Caco-2 (cell line): ENCODE measurements around the gene TMEFF2. TPM values are rescaled to one million over a fixed set of nuclear protein-coding genes. Genes with fewer than 3 reads are reported as not detected.

ENCODE experiments used
- BruUV-seq: library from RNA; stranded (reverse); fragments of 400-500 nt; replicated peaks from 2 replicates; lab custom pipeline; 2021; lab: Mats Ljungman, UMichigan
- CTCF ChIA-PET: fragments of 300-600 bp; sonication (Branson Sonifier 250); formaldehyde crosslinking; loops from one replicate; lab custom pipeline; 2022; ENCODE audit warnings: antibody characterized with exemption; lab: Charles Lee
- POLR2A ChIA-PET: fragments of 300-600 bp; sonication (Branson Sonifier 250); formaldehyde crosslinking; loops from one replicate; lab custom pipeline; 2022; ENCODE audit warnings: antibody characterized with exemption; lab: Charles Lee
- DNase-seq, 2 experiments: peaks; one replicate each; pipeline versions ENCODE4 v3.0.0 to v3.0.0-alpha.2; 2020 to 2022
- H3K27me3 ChIP-seq: replicated peaks from 2 replicates; pipeline ENCODE4 v1.6.0; 2011; ENCODE audit warnings: low read length; ENCODE audit not compliant: control insufficient read depth, insufficient read depth
- H3K36me3 ChIP-seq: 2 replicates; pipeline ENCODE4 v1.5.1; 2011; ENCODE audit warnings: low read length; ENCODE audit not compliant: control insufficient read depth, insufficient read depth
- H3K4me1 ChIP-seq: fragments of 250-450 bp; sonication (Bioruptor Pico); 2 replicates; pipeline ENCODE4 v1.5.1; 2020; ENCODE audit warnings: mild to moderate bottlenecking
- H3K4me3 ChIP-seq: 2 replicates; pipeline ENCODE4 v1.5.1; 2011; ENCODE audit warnings: low read depth, mild to moderate bottlenecking, control low read depth, low read length
- H3K9me3 ChIP-seq: fragments of 250-450 bp; sonication (Bioruptor Pico); 2 replicates; pipeline ENCODE4 v1.5.1; 2020; ENCODE audit warnings: mild to moderate bottlenecking, moderate library complexity
- H3K27ac Mint-ChIP-seq: one replicate; pipeline ENCODE4 v1.8.0; 2022; ENCODE audit warnings: mixed read lengths; ENCODE audit not compliant: unreplicated experiment
- H3K27me3 Mint-ChIP-seq: one replicate; pipeline ENCODE4 v1.8.0; 2022; ENCODE audit warnings: mixed read lengths; ENCODE audit not compliant: insufficient read depth, unreplicated experiment
- H3K36me3 Mint-ChIP-seq: one replicate; pipeline ENCODE4 v1.8.0; 2022; ENCODE audit warnings: mild to moderate bottlenecking, mixed read lengths; ENCODE audit not compliant: insufficient read depth, unreplicated experiment
- H3K4me1 Mint-ChIP-seq: one replicate; pipeline ENCODE4 v1.8.0; 2022; ENCODE audit warnings: low read depth, mixed read lengths; ENCODE audit not compliant: unreplicated experiment
- H3K4me3 Mint-ChIP-seq: one replicate; pipeline ENCODE4 v1.8.0; 2022; ENCODE audit warnings: mild to moderate bottlenecking, moderate library complexity, mixed read lengths; ENCODE audit not compliant: unreplicated experiment
- H3K9me3 Mint-ChIP-seq: one replicate; pipeline ENCODE4 v1.8.0; 2022; ENCODE audit warnings: mixed read lengths; ENCODE audit not compliant: unreplicated experiment
- intact Hi-C: fragments of 100-400 bp; cut with micrococcal nuclease; formaldehyde crosslinking; loops from one replicate; pipeline ENCODE4 v1.10.0; 2022; ENCODE audit not compliant: unreplicated experiment
- total RNA-seq: library from RNA; stranded (reverse); gene quantifications from 2 replicates; pipeline ENCODE4 v1.2.3, GENCODE V29; 2022
- TF ChIP-seq, protein P1 (sequence below), 2 experiments: fragments of 200-600 bp in 1 of 2; IDR thresholded peaks; 1 replicate in 1 of 2; 2 replicates in 1 of 2; pipeline versions ENCODE4 v1.5.1 to v1.8.0; 2011 to 2022; ENCODE audit warnings: antibody characterized with exemption in 1 of 2, control low read depth in 1 of 2, inconsistent platforms in 1 of 2, low read depth in 1 of 2, low read length in 1 of 2, mild to moderate bottlenecking in 1 of 2, moderate library complexity in 1 of 2; ENCODE audit not compliant: insufficient read depth in 1 of 2, severe bottlenecking in 1 of 2, unreplicated experiment in 1 of 2

Gene TMEFF2
- total RNA-seq, 1 experiment from 2014 or later, result not detected

DNA sequence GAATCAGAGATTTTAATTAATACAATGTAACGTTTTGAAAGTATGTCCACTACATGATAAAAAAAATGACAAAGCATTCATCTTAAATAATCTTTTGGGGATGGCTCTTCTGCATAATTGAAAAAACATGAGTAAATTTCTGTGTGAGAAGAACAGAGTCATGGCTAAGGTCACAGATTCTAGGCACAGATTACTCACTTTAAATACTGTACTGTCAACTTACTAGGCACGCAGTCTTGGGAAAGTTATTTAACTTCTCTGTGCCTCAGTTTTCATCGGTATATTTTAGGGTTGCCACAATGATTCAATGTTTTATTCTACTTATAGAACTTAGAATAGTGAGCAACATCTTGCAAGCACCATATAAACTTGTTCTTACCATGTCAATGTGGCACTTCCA lies 49.2 kb downstream of the TMEFF2 start:
- no peak overlapping the region for H3K4me3 Mint-ChIP-seq
- POLR2A ChIA-PET, result no interaction called here
- no TSS peak for BruUV-seq
- Histone ChIP-seq H3K27me3 (no peaks in the 10 kb centered on the region), H3K9me3 (no peaks in the 10 kb centered on the region), H3K36me3 (no peaks in the 10 kb centered on the region), H3K4me1 (no peaks in the 10 kb centered on the region), H3K4me3 (no peak overlapping the region)
- no peak overlapping the region for H3K27ac Mint-ChIP-seq
- H3K4me1 Mint-ChIP-seq, result no peaks in the 10 kb centered on the region
- intact Hi-C loops, result no loop called here
- no peaks in the 10 kb centered on the region for H3K36me3 Mint-ChIP-seq
- TF ChIP-seq, protein P1, sequence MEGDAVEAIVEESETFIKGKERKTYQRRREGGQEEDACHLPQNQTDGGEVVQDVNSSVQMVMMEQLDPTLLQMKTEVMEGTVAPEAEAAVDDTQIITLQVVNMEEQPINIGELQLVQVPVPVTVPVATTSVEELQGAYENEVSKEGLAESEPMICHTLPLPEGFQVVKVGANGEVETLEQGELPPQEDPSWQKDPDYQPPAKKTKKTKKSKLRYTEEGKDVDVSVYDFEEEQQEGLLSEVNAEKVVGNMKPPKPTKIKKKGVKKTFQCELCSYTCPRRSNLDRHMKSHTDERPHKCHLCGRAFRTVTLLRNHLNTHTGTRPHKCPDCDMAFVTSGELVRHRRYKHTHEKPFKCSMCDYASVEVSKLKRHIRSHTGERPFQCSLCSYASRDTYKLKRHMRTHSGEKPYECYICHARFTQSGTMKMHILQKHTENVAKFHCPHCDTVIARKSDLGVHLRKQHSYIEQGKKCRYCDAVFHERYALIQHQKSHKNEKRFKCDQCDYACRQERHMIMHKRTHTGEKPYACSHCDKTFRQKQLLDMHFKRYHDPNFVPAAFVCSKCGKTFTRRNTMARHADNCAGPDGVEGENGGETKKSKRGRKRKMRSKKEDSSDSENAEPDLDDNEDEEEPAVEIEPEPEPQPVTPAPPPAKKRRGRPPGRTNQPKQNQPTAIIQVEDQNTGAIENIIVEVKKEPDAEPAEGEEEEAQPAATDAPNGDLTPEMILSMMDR (IDR thresholded peaks at IDR 0.05; ENCODE audit: insufficient read depth in 1 of 2, low read depth in 1 of 2, low read length in 1 of 2, severe bottlenecking in 1 of 2, unreplicated experiment in 1 of 2), result no peak
- no peaks in the 10 kb centered on the region for H3K9me3 Mint-ChIP-seq
- H3K27me3 Mint-ChIP-seq, result peaks cover 6% of the 10 kb centered on the region
- CTCF ChIA-PET, result no interaction called here
- DNase-seq, result no peak

DNA sequence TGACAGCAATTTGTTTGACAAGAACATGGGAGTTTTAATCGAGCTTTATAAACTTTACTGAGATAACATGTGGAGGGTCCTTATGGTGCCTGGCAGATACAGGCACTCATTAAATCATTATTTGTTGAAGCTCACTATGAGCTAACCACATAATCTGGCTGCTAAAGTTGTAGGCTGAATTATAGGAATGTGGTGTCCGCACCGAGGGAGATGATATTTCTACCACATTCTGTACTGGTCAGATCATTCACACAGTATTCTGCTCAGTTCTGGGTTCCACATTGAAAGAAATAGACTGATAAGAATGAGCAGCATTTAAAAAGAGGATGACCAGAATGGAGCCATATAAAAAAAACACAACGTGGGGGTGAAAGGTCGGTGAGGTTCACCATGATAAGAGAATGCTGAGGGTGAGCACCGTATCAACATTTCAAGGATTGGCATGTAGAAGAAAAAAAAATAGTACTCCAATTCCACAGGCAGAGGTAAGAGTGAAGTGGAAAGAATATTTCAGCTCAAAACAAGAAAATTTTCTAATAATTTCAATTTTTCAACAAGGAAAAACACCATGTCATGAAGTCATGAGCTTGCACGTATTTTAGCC lies 54.4 kb downstream of the TMEFF2 start:
- no TSS peak for BruUV-seq
- H3K4me1 Mint-ChIP-seq, result no peaks in the 10 kb centered on the region
- no peaks in the 10 kb centered on the region for H3K4me1 ChIP-seq
- H3K36me3 Mint-ChIP-seq, result no peaks in the 10 kb centered on the region
- H3K27ac Mint-ChIP-seq, result no peak overlapping the region
- ChIA-PET POLR2A (no interaction called here), CTCF (no interaction called here)
- no peak overlapping the region for H3K4me3 Mint-ChIP-seq
- TF ChIP-seq, protein P1 (IDR thresholded peaks at IDR 0.05; ENCODE audit: insufficient read depth in 1 of 2, low read depth in 1 of 2, low read length in 1 of 2, severe bottlenecking in 1 of 2, unreplicated experiment in 1 of 2), result no peak
- H3K27me3 ChIP-seq, result no peaks in the 10 kb centered on the region
- no peak for DNase-seq
- intact Hi-C loops, result no loop called here
- no peaks in the 10 kb centered on the region for H3K36me3 ChIP-seq
- no peaks in the 10 kb centered on the region for H3K9me3 Mint-ChIP-seq
- H3K4me3 ChIP-seq, result no peak overlapping the region
- peaks cover 7% of the 10 kb centered on the region for H3K27me3 Mint-ChIP-seq
- no peaks in the 10 kb centered on the region for H3K9me3 ChIP-seq

DNA sequence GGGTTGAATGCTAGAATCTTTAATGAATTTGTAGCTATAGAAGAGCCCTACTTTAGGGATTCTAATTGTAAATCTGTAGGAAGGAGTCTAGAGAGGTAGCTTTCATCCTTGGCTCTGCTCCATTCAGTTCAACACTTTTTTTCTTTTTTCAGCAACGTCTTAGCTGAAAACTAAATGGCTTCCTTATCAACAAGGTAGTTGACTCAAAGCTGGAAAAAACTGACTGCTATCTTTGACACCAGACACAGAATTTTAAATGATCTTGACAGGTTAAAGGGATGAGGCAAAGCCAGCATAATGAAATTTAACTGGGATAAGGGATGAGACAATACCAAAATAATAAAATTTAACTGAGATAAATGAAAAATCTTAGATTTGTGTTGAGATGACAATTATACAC lies 54.9 kb downstream of the TMEFF2 start:
- no peaks in the 10 kb centered on the region for H3K36me3 ChIP-seq
- no TSS peak for BruUV-seq
- no peaks in the 10 kb centered on the region for H3K9me3 ChIP-seq
- Mint-ChIP-seq H3K36me3 (no peaks in the 10 kb centered on the region), H3K9me3 (no peaks in the 10 kb centered on the region), H3K4me3 (no peak overlapping the region), H3K27ac (no peak overlapping the region), H3K4me1 (no peaks in the 10 kb centered on the region), H3K27me3 (peaks cover 7% of the 10 kb centered on the region)
- TF ChIP-seq, protein P1 (IDR thresholded peaks at IDR 0.05; ENCODE audit: insufficient read depth in 1 of 2, low read depth in 1 of 2, low read length in 1 of 2, severe bottlenecking in 1 of 2, unreplicated experiment in 1 of 2), result no peak
- H3K4me1 ChIP-seq, result no peaks in the 10 kb centered on the region
- ChIA-PET CTCF (no interaction called here), POLR2A (no interaction called here)
- H3K27me3 ChIP-seq, result no peaks in the 10 kb centered on the region
- H3K4me3 ChIP-seq, result no peak overlapping the region
- no peak for DNase-seq
- intact Hi-C loops, result no loop called here
